HG02885 (cell line): Measurements from ENCODE around the gene IRF2.

Source experiments
- ATAC-seq: cut with Tn5 transposase; IDR thresholded peaks from one replicate; pipeline ENCODE4 v1.9.1; 2021; ENCODE audit warnings: mild to moderate bottlenecking; ENCODE audit not compliant: unreplicated experiment, poor library complexity

Gene IRF2

DNA sequence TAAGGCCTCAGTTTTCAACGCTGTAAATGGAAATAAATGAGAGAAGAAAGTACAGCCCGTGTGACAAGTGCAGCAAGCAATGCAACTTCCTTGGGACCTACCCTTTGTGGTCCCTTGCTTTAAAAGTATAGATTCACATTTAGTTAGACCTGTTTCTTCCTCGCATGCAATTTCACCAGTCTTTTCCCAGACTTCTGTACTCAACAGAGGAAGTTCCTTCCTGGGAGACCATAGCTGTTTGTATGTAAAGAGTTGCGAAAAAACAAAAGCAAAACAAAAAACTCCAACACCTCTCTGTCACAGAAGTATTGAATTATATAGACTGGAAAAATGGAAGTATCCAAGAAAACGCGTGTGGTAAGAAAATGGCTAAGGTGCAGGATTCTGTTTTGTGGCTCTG lies 1.1 kb upstream of the IRF2 start:
- no peak for ATAC-seq

DNA sequence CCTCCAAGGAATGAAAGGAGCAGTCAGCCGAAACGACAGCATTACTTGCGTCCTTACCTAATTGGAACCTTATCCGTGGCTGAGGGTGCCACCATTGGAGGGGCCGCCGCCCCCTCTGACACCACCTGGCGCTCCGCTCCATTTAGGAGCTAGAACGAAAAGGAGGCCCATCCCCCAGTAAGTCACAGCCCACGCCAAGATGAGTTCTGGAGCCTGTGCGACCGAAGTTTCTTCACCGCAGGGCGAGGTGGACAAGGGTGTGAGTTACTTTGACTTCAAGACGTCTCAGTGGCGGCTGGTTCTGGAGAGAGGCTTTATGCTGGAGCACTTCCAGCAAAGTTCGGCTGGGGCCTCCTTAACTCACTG lies 729 bp upstream of the IRF2 start:
- ATAC-seq, result peak; percentile 17

DNA sequence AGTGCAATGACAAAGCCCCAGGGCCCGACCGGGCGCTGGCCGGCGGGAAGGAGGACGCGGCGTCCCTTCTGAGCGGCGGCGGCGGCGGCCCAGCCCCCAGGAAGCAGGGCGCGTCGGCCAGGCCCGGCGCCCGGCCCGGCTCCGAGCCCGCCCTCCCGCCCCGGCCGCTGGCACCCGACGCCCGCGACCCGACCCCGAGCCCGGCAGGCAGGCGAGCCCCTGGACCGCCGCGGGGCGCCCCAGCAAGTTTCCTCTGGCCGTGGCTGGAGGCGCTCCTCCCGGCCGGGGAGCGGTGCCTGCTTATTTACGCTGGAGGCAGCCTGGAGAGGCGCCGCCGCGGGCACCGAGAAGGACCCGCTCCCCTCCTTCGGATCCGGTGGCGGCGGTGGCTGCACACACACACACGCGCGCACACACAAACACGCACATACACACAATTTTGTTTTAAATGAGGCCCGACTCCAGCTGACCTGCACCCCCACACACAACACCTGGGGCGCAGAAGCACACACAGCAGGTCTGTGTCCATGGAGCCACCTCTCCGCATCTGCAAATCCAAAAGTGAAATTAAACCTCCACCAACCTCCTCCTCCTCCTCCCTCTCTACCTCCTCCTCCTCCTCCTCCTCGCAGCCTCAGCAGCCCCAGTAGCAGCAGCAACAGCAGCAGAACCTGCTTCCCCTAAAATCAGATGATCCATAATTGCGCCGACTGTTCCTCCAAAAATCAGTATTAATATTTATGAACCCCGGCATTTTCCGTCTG lies 669 bp downstream of the IRF2 start:
- ATAC-seq, result peak; percentile 2

DNA sequence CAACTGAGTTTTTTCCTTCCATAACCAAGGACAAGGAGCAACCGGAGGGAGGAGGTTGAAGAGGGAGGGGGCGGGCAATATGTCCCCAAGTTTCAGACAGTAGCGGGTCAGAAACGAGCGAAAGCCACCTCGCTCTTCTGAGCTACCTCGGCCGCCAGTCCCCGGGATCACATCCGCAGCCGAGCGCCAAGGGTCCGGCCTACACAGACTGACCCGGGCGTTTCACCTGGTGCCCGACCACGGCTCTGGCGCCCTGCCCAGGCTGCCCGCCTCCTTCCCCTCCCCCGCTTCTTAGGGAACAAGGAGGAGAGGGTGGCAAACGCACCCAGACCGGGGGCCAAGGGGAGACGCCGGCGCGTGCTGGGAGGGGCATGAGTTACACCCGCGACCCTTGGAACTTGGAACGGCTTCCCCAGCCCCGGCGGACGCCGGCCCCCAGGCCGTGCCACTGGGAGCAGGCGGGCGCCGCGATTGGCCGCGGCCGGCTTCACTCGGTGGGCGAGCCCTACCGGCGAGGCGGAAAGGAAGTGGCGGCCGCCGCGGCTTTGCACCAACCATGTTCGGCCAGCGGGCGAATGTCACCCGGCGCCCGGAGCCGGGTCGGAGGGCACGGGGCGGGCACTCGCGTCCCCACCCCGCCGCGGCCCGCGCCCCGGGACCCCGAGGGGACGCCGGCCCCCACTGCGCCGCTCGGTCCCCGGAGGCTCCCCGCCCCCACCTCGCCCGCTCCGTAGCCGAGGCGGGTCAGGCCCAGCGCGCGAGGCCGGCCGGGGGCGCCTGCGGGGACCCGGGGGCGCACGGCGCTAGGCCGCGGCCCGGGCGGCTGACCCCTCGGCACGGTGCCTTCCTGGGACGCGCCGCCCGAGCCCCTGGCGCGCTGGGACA lies 1.5 kb downstream of the IRF2 start:
- peak; percentile 29 for ATAC-seq

DNA sequence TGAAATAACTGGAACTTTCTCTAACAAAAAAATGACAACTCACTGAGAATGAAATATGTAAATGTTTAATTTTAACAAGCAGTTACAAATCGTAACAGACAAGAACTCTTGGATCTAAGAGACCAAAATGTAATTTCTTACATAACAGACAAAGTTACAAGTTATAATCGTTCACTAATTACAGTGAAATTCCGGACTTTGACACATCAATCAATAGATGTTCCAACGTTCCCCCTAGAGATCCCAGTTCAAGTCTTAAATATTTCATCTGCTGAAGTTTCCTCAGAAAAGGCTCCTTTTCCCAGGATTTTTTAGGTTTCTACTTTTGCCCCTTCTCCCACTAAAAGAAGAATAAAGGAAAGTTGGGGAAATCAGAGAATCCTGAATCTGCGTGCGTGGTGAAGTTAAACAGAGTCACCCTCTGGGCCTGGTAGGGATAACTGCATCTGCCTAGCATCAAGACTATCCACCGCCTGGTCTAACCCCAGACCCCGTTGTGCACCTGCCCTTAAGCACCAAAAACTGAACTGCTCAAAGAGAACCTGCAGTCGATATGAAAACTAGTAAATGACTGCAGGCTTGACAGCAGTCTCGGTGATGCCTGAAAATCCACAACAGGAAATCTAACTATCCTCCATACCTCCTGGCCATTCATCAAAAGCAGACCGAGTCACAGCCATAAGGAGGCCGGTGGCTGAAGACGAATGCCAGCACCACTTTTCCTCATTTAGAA lies 2.3 kb downstream of the IRF2 start:
- no peak for ATAC-seq

DNA sequence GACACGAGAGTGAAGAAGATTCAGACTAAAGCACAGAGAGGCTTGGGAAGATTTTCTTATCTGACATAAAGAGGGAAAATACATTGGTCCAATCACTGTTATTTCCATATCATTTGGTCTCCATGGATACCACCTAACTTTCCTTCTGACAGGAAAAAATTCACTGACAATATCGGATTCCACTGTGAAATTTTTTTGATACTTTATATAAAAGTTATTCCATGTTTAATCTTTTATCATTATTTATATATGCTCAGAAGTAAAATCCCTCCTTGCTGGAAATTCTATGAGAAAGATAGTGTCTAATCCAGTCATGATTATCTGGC lies 3.6 kb downstream of the IRF2 start:
- no peak for ATAC-seq

DNA sequence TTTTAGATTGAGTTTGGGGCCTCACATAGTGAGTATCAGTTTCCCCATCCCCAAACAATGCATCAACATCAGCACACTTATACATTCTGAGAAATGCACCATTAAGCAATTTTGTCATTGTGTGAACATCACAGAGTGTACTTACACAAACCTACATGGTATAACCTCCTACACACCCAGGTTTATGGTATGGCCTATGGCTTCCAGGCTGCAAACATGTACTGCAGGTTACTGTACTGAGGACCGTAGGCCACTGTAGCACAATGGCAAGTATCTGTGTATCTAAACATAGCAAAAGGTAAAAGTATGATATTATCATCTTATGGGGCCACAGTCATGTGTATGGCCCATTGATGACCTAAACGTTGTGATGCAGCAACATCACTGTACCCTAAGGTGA lies 7.7 kb downstream of the IRF2 start:
- ATAC-seq, result no peak

DNA sequence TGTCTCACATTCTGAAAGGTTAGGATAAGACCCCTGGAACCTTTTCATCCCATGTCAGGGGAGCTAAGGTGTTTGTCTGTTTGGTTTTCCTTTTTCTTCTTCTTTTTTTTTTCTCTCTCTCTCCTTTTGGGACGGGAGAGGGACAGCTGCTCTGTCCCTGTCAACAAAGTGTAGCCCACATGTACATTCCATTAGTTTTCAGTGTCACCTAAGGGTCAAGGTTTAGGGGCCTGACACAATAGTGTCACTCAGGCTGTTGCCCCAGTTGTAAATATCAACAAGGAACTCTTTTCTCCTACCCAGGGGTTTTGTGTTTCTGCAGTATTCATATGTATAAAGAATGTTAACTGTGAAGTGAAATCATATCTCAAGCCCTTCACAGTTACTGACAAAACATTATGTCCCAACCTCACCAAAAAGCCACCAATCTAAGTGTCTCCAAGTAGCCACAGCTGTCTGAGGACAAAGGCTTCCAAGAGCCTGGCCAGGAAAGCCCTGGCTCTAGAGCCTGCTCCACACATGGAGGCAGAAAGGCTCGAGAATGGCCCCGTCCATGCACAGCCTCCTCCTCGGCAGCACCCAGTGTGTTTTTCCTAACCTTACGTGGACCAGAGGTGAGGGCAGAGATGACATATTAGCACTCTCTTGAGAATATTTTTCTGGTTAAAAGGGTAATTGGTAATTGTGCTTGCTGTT lies 9.4 kb downstream of the IRF2 start:
- no peak for ATAC-seq

DNA sequence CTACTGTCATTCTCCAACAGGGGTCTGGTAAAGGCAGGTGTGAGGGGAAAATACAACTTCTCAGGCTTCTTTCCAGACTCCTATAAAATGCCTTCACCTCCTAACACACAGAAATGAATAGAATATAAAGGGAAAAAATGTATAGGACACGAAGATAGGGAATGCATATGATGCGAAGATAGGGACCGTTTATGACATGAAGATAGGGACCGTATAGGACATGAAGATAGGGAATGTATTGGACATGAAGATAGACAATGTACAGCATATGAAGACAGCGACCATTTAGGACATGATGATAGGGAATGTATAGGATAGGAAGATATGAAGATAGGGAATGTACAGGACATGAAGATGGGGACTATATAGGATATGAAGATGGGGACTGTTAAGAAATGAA lies 10.5 kb downstream of the IRF2 start:
- ATAC-seq, result no peak

DNA sequence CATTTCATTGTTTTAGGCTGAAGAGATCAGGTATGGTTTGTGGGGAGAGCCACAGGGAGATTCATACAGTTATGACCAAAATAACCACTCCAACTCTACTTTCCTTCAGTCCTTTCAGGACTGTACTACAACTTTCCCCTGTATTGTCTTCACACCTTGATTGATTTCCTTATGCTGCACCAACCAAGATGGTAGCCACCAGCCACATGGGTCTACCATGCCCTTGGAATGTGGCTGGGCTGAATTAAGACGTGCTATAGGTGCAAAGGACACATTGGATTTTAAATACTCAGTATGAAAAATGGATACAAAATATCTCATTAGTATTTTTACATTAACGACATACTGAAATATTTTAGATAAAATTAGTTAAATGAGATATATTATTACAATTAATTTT lies 11.2 kb downstream of the IRF2 start:
- ATAC-seq, result no peak

DNA sequence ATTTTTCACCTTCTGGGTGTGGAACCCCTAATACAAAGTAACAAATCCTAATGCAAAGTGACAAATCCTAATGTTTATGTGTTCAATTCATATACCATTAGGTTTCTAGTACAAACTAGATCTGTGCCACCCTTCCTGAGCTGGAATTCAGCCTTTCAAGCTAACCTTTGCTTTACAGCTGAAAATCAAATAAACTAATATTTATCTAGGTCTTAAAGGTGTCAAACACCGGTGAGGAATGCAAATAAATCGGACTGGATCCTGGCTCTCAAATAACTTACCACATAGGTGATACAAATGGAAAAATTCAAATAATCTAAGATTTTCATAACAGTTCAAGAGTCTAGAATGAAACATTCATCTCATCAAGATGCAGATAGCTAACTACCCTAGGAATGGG lies 11.6 kb downstream of the IRF2 start:
- ATAC-seq, result no peak

DNA sequence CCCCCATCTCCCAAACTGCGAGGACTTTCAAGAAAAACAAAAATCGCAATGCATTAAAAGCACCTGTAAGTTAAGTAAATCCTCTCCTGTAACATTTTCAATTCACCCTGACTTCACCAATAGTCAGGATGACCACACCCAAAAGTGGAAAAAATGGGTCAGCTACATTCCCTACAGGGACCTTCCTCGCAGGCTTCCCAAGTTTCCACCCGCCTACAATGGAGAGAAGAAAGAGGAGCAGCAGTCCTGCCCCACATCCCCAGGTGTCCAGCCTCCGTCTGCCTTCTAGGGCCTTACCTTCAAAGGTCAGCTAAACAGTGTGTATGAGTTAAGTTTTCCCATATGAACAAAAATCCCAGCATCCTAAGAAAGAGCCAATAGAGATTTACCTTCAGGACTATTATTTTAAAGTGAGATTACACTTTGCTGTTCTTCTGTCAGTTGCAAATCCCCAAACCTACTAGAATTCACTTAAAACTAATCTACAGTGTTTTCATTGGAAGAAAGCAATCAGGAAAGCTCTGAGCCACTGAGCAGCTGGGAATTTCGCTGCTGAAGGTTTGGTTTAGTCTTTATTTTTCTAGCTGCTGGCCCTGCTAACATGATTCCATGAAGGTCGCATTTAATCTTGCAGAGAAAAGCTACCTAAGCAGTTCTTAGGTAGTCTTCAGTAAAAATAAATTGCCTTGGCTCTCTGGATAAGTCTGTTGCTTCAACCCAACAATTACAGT lies 12.5 kb downstream of the IRF2 start:
- no peak for ATAC-seq

DNA sequence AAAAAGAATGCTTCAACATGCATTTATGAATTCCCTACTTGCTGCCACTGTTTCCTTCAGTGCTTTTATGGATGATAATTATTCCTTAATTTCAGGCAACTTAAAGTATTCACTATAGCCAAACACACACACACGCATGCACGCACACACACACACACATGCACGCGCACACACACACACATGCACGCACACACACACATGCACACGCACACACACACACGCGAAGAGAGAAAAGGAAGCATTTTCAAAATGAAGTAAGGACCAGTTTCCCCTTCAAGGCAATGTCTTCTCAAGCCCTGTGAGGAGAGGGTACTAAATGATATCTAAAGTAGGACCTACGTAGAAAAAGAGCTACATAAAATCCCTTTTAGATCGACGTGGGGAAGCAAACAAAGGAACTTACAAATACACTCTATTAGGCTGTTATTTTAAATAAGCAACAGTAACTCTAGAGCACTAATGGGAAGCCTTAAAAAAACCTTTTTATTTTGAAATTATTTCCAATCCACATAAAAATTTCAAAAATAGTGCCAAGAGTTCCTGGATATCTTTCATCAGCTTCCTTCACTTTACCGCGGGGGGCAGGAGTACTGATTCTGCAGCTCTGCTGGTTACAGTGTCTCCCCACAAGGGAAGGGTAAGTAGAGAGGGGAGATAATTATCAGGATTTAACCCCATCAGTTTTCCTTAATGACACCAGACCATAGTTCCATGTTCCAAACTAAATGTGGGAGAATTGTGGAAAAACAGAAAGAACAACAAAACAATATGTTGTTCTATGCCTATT lies 13.7 kb downstream of the IRF2 start:
- ATAC-seq, result peak; percentile 32

DNA sequence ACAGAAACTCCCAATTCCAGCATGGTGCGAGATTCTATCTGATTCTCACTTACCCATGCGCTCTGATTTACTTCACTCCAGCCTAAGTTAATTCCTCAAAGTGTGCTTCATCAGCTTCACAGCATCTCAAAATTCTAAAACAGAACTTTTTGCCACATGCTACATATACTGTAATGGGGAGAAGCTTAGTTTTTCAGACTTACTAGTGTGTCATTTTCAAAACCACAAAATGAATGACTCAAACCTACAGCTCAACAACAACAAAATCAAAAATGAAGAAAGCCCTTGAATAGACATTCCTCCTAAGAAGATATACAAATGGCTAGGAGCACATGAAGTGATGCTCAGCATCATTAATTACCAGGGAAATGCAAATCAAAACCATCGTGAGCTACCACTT lies 14.9 kb downstream of the IRF2 start:
- peak; percentile 42 for ATAC-seq

DNA sequence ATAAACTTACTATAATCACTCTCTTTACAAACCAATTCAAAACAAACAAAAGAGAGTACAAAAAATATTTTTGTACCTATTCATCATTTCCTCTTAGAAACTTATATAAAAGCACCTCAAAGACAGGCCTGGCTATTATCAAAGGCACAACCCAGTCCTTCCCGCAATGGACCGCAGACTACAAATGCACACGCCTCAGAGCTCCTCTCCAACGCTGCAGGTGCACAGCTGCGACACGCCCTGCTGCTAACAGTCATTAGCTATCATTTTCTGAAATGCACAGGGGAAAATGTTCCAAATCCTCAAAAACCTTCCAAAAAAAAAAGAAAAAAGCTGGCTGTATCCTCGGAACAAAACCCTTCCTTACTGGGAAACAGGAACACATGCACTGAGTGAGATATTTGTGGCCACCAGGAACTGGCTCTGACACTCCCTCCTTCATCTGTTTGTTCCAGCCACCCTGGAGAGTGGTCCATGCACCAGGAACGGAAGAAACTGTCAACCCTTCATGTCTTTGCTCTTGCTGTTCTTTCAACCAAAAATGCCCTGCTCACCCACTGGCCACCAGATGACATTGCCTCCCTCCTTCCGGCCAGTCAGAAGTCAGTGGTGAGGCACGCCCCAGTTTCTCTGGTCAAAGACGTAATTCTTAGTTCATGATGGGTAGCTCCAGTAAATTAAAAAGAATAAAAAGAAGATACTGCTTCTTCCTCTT lies 16.7 kb downstream of the IRF2 start:
- peak; percentile 42 for ATAC-seq

DNA sequence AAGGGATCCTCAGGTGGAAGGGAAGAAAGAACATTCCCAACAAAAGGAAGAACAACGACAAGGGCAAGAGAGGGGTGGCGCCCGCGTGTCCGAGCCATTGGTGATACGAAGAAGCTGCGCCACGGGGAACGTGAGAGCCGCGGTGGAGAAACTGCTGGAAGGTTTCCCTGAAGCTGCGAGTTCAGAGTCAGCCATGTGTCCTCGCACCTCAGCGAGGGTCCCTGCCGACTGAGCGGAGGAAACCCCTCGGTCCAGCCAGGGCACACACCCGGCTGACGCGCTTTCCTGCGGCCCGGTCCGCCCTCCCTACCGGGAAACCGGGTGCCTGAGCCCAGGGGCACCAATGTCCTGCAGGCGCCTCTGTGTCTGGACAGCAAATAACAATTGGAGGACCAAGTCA lies 18.0 kb downstream of the IRF2 start:
- ATAC-seq, result no peak

DNA sequence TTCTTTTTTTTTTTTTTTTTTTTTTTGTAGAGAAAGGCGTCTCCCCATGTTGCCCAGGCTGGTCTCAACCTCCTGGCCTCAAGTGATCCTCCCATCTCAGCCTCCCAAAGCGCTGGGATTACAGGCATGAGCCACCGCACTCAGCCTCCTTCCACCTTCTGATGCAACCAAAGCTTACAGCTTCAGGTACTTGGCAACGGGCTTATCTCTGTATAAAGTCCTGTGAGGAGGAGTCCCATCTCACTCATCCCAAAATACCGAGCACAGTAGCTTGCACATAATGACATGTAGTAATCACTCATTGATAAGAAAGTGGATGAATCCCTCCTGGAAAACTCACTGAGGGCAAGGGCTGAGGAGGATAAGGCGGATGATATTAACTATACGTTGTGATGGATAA lies 19.1 kb downstream of the IRF2 start:
- ATAC-seq, result no peak

DNA sequence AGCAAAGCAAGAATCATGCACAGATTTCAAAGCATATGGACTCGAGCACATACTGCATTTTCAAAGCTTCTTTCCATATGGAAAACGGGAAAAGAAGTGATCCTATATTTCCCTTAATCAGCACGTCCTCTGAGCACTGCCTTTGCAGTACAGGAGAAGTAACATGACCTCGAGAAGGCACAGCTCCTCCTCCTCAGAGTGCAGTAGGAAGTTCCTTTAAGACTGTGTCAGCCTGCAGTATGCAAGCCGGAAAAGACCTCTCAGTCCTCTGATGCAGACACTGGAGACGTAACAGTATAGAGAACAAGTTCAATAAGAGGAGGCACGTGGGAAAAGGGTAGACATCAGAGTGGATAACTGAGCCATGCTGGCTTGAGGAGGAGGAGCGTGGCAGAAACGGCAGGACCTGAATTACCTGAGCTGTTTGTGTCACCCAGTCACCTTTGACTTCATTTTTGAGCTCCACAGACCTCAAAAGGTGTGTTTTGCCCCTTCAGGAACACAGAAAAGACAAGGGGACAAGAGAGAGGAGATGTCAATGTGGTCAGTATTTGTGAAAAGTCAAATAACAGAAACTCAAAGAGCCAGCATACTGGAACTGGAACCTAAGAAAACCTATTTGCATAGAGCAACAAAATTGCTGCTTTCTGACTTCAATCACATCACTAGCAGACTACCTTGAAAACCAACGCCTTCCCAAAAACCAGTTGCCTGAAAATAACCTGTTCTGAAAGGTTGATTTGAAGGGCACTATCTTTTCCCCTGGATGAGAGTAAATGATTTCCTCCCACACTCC lies 20.8 kb downstream of the IRF2 start:
- peak; percentile 70 for ATAC-seq
